ENCODE data around the gene PAQR7.

Gene PAQR7

DNA sequence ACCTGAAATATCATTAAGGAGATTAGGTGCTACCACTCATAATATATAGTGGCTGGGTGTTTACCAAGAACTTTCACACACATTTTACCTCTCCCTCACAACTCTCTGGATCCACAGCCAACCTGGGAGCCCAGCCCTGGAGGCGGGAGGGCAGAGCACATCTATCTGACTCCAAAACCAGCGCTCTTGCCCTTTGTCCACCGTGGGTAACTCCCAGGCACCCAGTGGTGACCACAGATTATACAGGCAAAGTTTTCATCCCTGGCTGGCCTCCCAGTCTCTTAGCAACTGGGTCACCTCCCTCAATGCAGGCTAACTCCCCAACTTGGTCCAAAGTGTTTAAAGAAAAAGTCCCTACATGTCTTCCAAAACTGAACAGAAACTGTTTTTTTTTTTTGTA lies 2.4 kb downstream of the PAQR7 start:
- no peak for DNase-seq (ENCODE audit: low spot score)

DNA sequence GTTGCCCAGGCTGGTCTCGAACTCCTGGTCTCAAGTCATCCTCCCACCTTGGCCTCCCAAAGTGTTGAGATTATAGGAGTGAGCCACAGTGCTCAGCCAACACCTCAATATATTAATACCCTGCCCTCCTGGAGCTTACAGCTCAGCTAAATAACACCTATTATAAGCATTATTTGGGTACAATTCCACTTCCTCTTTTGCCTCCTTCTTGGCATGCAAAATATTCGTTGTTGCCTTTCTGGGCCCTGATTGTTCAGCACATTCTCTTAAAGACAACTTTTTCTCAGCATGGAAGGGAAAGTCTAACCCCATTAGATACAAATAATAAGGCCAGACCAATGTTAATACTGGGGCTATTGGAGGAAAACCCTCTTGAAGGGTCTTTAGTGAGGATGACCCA lies 2.8 kb downstream of the PAQR7 start:
- no peak for DNase-seq (ENCODE audit: low spot score)

DNA sequence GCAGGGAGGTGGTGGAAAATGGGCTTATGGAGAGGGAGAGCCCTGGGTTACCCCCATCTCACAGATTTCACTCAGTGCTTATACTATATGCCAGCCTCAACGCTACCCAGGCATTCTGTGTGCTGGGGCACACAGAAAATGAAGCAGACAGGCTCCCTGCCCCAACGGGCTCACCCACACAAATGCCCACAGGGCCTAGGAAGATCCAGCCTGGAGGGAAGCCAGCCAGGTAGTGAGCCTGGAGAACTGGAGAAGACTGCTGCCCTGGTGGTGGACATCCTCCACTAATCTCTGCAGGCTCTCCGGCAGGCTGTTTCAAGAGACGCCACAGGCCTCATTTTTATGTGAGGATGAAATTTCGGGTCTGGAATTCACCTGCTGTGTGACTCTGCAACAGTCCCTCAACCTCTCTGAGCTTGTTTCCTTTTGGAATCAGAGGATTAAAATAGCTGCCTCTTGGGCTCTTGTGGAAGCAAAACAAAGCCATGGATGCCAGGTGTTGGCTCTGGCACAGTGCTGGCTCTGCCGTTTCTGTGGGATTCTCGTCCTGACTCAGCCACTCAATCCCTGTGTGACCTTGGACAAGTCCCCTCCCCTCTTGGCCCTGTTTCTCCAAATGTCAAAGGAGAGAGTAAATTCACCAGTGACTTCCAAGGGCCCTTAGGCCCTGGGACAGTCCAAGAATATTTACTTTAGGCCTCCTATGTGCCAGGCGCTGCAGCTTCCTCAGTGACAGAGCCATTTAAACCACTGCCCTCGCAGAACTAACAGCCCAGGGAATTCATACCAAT lies 3.6 kb downstream of the PAQR7 start:
- no peak for DNase-seq (ENCODE audit: low spot score)

DNA sequence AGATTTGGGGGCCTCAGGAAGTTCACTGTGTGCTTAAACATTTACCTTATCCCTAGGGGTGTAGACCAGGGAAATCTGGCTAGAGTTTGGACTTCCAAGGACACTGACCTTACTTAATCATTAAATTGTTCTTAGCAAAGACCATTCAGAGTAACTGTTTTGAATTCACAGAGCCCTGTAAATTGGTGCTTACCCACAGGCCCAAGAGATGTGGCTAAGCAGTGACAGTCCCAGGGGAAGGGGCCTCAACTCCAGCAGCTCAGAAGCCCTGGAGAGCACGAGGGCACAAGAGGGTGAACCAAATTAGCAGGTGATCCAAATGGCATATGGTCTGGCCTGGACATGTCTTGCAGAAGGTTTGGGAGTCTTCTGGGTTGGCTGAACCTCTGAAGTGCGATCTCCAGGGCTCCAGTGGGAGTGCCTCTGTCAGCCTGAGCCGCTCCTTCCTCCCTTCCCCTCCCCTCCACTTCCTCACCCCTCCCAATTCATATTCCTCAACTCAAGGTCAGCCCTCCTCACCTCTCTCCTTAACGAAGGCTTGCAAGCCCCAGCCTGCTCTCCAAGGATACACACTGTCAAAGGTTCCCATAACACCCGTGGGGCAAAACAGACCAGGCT lies 4.3 kb downstream of the PAQR7 start:
- no peak for DNase-seq (ENCODE audit: low spot score)

DNA sequence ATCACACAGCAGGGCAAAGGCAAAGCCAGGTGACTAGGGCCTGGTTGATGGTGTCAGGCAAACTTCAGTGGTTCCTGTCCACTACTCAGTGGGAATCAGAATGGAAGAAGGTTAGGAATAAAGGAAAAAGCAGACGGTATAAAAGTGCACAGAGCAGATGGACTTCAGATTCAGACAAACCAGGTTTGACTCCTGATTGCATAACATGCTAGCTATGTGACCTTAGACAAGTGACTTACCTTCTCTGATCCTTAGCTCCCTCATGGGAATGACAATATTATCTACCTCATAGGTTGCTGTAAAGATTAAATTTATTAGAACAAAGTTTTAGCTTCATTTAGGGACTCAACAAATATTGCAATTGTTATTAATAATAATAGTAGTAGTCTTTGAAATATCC lies 4.9 kb downstream of the PAQR7 start:
- no peak for DNase-seq (ENCODE audit: low spot score)

DNA sequence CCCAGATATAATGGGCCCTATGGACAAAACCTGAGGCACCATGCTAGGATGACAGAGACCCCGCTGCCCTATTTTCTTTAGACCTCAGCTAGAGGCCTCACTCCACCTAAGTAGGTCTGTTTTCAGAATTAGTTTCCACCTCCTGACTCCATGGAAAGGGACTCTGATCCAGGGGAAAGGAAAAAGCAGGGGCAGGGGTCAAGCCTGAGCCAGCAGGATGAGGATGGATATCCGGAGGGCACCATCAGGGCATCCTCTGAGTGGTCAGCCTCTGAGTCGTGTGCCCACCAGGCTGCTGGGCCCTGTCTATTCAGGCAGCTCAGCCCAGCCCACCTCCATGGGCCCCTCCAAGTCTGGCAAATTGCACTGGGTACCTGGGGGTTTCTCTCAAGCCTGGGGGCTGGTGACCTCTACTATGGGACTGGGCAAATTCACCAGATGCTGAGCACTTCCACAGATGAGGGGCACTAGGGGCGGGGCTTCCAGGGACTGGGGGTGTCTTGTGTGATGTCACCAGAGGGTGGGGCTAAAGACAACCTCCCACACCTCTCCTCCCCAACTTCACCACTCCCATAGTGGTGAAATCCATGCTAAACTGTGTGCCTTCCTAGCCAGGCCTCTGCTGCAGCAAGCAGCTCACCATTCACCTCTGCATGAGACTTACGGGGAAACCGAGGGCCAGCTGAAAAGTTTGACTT lies 5.5 kb downstream of the PAQR7 start:
- no peak for DNase-seq (ENCODE audit: low spot score)

DNA sequence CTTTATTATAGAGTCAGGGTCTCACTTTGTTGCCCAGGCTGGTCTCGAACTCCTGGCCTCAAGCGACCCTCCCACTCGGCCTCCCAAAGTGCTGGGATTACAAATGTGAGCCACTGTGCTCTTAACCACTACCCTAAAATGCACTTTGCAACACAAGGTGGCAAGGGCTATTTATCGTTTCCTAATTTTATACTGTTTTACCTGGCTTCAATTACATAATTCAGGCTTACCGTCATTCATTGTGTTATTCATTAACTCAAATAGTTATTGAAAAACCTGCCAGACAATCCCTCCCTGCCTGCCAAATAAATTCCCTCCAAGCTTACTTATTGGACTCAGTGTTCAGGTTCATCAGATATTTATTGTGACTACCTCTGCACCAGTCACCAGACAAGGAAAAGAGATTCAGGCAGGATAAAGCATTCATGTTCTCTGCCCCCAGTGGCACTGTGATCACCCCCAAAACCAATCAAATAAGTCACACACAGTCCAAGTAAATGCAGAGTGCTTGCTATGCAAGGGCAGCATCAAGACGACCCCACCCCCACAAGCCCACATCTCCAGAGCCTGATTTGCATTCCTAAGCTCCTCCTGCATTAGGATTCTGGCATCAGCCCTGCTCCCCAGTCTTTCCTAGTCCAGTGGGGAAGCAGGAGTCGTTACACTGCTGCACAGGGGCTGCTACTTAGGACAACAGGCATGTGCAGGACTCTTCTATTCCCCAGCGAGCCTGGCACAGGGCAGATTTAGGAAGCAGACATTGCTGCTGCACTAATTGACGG lies 8.1 kb downstream of the PAQR7 start:
- no peak for DNase-seq (ENCODE audit: low spot score)

DNA sequence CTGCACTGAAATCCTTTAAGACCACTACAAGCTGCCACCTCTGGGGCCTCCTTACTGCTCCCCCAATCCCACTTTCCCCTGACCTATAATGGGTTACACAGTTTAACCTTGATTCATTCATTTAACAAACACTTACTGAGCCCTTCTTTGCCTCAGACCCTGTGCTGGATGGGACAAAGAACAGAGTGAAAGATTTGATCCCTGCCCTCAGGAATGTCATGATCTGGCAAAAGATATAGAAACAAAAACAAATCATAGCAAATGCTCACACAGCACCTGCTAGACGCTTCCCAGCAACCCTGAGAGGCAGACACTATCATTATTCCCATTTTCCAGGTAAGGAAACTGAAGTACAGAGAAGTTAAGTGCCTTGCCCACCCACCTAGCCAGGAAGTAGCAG lies 9.2 kb downstream of the PAQR7 start:
- no peak for DNase-seq (ENCODE audit: low spot score)

DNA sequence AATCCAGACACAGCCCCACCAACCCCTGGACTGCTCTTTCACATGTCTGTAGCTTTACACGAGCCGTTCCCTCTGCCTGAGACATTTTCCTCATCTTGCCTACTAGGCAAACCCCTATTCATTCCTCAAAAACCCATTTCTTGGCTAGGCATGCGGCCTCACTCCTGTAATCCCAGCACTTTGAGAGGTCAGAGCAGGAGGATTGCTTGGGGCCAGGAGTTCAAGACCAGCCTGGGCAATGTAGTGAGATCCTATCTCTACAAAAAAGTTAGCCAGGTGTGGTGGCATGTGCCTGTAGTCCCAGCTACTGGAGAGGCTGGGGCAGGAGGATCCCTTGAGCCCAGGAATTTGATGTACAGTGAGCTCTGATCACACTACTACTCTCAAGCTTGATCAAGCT lies 11.1 kb downstream of the PAQR7 start:
- DNase-seq (ENCODE audit: low spot score): no peak

DNA sequence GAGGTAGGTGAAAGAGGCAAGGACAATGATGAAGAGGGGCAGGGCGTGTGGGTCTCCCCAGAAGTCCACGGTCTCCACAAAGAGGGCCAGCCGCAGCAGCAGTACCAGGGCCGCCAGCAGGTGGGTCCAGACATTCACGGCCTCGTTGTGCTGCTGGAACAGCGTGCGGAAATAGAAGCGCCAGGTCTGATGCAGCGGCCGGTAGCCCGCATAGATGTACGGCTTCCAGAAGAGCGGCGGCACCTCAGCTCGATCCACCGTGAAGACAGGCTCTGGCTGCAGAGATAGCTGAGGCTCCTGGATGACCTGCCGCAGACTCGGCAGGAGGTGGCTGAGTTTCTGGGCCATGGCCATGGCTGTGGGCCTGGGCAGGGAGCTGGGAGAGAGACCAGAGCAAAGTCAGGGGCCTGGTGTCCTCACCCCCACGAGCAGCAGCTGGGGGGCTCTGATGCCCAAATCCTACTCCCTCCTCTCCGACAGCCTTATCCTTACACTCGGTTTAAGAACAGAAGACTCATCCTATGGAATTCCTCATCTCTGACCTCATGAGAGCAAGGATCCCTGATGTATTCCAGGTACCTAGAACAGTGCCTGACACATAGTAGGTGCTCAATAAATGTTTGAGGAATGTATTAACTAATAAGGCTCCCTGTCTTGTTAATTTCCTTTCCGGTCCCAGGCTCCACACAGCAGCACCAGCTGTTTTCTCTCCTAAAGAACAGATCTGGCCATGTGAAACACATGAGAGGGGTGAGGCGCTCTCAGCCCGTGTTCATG lies 11.8 kb downstream of the PAQR7 start:
- DNase-seq (ENCODE audit: low spot score): no peak

DNA sequence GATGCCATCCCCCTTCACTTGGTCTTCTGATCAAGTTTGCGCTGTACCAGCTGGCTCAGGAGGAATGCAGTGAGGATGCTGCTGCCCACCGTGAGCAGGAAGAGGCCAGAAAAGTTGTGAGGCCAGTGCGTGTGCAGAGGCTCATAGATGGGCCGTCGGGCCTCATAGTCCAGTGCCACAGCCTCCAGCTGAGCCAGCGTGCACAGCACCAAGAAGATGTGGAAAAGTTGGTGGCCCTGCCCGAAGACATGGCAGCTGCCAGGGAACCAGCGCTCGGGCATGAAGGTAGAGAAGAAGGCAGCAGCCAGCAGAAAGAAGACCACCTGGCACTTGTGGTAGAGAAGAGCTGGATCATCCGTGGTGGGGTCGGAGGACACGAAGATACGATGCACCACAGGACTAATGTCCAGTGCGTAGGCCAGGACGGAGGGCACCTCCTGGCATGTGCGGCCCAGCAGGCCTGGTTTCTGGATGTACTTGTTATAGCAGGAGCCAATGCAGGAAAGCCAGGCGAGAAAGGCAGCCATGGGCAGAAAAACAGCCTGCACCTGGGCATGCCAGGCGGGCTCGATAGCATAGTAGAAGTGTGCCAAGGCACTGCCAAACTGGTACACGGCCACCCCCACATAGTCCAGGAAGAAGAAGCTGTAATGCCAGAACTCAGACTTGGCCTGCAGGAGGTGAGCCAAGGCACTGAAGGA lies 12.6 kb downstream of the PAQR7 start:
- no peak for DNase-seq (ENCODE audit: low spot score)

DNA sequence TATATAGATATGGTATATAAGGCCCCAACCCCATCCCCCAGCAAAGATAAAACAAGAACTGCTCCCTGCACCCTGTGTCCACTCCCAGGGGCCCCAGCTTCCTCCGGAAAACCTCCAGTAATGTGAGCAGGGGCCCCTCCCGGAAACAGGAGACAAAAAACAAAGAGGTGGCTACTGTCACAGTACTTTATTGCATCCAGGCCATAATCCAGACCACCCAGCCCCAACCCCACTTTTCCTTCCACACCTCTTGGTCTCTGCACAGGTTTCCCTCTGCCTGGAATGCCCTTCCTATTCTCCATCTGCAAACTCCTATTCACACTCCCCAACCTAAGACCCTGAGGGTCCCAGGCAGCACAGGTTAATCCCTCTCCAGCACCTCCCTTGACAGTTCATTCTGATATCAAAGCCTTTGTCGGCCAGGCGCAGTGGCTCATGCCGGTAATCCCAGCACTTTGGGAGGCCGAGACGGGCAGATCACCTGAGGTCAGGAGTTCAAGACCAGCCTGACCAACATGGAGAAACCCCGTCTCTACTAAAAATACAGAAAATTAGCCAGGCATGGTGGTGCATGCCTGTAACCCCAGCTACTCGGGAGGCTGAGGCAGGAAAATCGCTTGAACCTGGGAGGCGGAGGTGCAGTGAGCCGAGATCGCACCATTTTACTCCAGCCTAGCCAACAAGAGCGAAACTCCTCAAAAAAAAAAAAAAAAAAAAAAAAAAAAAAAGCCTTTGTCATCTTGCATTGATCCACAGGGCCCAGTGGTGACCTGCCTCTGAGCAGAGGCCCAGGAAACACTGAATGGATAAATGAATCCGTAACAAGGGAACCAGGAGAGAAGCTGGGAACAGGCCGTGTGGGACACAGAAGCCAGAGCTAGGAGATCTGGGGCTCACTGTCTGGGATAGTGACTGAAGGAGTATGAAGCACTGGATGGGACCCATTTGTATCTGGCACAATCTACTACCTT lies 13.9 kb downstream of the PAQR7 start:
- DNase-seq (ENCODE audit: low spot score): no peak

DNA sequence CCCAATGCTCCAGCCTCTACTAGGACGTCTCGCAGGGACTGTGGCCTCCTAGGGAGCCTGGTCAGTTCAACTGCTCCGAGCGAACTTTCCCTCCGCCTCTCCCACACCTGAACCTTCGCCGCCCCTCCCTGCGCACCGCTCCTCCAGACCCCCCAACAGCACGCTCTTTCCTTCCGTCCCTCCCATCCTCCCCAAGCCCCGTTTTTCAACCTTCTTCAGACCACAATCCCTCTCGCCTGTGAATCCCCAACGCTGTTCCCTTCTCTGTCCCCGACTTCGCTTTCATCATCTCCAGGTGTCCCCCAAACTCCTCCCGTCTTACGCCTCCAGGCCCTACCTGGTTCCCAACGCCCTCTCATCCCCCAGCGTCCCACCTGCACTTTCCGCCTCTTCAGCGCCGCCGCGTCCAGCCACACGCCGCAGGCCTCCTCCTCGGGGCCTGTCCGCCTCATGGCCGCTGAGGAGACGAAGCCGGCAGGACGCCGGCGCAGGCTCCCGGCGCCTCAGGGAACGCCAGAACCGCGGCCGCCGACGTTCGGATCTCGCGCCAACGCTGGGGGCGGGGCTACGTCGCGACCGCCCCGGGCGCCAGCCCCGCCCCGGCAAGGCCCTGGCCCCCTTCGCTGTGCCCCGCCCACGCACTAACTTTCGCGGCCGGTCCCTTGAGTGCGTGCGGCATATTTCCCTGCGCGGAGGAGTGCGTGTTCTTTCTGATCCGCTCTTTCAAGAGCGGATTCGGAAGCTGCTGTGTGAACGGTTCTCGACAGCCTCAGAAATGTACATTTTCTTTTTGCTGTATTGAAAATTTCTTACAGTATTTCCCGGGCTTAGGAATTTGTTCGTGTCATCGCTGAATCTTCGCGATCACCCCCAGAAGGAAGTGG lies 16.4 kb downstream of the PAQR7 start, which contains the start of gene AUNIP:
TSS of gene AUNIP (minus strand) at position 552 of the 884 bp plus-strand sequence. CDS start at position 452, 100 bp downstream.
- peak; percentile 94 for DNase-seq (ENCODE audit: low spot score)

DNA sequence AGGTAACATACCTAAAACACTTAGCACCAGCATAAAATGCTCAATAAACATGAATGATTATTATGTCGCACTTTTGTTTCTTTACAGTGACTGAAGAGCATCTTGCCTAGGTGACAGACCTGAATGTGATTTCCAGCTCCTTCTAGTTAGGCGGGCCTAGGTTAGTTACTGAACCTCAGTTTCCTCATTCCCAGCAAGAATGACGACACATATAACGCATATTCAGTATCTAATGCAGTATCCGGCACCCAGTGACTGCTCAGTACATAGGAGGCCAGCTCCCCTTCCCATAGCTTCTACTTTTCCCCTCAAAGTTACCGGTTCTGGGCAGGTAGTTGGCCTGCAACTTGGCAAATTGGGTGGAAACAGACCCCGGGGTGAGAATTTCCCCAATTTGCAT lies 17.0 kb downstream of the PAQR7 start:
- DNase-seq (ENCODE audit: low spot score): no peak

DNA sequence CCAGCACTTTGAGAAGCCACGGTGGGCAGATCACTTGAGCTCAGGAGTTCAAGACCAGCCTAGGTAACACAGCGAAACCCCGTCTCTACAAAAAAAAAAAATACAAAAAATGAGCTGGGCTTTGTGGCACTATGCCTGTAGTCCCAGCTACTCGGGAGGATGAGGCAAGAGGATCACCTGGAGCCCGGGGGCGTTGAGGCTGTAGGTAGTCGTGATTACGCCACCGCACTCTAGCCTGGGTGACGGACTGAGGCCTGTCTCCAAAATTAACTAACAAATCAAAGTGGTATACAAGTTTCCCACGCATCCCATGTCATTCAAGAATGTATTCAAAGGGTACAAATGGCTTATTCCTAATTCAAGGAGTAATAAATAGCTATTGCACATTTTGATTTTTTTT lies 18.7 kb downstream of the PAQR7 start:
- no peak for DNase-seq (ENCODE audit: low spot score)

DNA sequence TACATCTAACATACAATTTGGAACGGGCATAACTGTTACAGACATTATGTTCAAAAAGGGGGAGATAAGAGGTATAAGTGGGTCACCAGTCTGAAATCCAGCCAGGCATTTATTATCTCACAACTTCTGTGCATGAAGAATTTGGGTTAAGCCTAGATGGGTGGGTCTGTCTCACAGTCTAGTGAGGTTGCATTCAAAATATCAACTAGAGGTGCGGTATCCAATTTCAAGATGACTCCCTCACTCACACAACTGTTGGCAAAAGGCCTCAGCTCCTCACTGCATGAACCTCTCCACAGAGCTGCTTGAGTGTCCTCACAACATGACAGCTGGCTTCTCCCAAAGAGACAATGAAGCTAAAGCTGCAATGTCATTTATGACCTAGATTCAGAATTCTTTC lies 21.0 kb downstream of the PAQR7 start:
- no peak for DNase-seq (ENCODE audit: low spot score)

DNA sequence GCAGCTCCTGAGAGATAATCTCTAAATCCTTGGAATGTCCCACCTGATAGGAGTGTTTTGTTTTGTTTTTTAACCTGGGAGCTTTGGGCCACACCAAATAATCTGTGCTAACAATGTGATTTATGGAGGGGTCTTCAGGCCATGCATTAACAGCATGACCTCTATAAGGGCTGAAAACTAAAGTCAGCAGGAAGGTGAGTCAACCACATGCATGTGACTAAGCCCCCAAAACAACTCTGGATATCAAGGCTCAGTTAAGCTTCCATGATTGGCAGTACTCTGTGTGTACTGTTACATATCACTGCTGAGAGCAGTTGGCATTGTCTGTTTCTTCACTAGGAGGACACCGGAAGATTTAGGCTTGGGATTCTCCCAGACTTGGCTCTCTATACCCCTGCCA lies 27.0 kb downstream of the PAQR7 start:
- no peak for DNase-seq (ENCODE audit: low spot score)

DNA sequence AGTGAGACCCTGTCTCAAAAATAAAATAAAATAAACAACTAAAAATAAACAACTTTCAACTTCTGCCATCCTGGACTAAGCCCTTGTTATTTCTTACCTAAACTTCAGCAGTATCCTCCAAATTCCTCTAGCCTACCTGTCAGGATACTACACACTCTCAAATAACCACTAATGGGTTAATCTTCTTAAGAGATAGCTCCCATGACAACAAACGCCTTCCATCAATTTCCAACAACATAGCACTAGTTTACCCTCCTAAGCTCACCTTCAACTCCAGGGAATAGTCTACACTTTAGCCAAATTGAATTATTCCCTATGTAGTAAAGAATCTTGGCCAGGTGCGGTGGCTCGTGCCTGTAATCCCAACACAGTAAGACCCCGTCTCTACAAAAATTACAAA lies 27.6 kb downstream of the PAQR7 start:
- DNase-seq (ENCODE audit: low spot score): no peak

DNA sequence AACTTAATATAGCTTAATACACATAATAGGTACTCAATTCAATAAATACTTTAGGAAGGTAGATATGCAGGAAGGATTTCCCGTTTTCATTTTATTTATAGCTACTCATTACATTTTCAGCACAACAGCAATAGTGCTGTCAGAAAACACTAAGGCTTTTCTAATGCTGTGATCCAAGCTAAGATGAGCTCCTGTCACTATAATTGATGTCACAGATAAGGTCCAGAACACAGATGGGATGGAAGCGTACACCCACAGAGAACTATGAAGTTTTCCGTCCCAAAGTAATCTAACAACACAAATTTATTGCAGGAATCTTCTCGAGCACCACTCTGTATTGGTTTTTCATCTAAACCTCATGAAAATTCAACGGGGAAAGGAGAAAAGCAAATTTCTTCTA lies 29.8 kb downstream of the PAQR7 start:
- no peak for DNase-seq (ENCODE audit: low spot score)

All from hepatic stellate cell (primary cell).